AG09319 (cell line): Measurements from ENCODE around the gene GNA12.
"Not testable (repeated sequence)": the region's sequence is repeated elsewhere in the genome, so short reads cannot be mapped to it uniquely, and the experiment has no call there.

Experiments used
- DNase-seq: peaks from one replicate; pipeline ENCODE4 v3.0.0-alpha.2; 2010; ENCODE audit warnings: low read depth; ENCODE audit errors: extremely low read depth
- TF ChIP-seq, protein P1 (sequence below): IDR thresholded peaks from 2 replicates; pipeline ENCODE4 v1.5.1; 2011; ENCODE audit warnings: low read depth, mild to moderate bottlenecking, inconsistent platforms, low read length, moderate library complexity

GNA12 gene

GRCh38 chr7:2738766-2739549, 105.2 kb downstream of the GNA12 start:
- TF ChIP-seq, protein P1, sequence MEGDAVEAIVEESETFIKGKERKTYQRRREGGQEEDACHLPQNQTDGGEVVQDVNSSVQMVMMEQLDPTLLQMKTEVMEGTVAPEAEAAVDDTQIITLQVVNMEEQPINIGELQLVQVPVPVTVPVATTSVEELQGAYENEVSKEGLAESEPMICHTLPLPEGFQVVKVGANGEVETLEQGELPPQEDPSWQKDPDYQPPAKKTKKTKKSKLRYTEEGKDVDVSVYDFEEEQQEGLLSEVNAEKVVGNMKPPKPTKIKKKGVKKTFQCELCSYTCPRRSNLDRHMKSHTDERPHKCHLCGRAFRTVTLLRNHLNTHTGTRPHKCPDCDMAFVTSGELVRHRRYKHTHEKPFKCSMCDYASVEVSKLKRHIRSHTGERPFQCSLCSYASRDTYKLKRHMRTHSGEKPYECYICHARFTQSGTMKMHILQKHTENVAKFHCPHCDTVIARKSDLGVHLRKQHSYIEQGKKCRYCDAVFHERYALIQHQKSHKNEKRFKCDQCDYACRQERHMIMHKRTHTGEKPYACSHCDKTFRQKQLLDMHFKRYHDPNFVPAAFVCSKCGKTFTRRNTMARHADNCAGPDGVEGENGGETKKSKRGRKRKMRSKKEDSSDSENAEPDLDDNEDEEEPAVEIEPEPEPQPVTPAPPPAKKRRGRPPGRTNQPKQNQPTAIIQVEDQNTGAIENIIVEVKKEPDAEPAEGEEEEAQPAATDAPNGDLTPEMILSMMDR = no peak
- DNase-seq = no peak

DNA sequence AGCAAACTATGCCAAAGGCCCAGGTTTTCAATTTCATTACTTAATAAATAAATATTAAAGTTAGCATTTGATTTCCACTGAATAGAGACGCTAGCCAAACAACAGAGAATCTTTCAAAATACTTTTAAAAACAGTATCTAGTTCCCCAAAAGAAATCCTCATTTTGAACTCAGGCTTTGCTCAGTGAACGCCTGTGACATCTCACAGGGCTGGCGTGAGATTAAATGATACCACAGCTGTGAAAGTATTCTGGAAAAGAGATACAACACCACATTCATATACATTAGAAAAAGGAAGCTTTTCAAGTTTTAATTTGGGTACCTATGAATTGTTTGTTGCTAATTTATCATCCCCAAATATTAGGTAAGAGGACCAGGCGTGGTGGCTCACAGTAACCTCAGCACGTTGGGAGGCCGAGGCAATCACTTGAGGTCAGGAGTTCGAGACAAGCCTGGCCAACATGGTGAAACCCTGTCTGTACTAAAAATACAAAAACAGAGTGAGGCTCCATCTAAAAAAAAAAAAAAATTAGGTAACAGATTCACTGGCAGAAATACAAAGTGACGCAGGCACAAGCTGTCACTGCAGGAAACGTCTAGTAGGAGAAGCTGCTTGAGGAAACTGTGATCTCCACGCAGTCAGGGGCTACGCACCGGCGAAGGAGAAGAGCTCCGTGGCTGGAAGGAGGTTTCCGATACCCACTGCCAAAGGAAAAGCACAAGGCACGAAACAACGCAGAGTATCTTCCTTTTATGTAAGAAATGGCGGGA, 106.2 kb downstream of the GNA12 start:
- DNase-seq = no peak
- TF ChIP-seq, protein P1 = no peak

DNA sequence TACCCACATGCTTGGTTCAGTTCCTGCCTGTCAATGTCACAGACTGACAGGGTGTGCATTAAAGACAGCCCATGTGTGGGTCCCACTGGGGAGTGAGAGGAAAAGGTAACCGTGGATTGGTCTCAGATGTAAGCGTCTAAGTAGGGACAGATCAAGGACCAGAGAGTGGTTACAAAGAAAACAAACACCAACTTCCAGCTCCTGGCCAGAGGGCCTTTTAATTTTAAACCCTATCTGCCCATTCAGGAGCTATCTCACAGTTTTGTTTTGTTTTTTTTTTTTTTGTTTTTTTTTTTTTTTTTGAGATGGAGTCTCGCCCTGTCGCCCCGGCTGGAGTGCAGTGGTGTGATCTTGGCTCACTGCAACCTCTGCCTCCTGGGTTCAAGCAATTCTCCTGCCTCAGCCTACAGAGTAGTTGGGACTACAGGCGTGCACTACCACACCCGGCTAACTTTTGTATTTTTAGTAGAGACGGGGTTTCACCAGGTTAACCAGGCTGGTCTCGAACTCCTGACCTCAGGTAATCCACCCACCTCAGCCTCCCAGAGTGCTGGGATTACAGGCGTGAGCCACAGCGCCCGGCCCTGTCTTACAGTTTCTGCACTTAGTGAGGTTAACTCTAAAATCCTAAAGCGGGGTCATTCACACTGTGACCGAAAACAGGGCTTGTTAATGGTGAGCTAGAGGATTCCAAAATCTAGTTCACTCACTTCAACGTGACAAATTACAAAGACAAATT, 106.9 kb downstream of the GNA12 start:
- not testable (repeated sequence) for DNase-seq

GRCh38 chr7:2736411-2736914, 107.6 kb downstream of the GNA12 start:
- no peak for DNase-seq
- TF ChIP-seq, protein P1 = no peak

DNA sequence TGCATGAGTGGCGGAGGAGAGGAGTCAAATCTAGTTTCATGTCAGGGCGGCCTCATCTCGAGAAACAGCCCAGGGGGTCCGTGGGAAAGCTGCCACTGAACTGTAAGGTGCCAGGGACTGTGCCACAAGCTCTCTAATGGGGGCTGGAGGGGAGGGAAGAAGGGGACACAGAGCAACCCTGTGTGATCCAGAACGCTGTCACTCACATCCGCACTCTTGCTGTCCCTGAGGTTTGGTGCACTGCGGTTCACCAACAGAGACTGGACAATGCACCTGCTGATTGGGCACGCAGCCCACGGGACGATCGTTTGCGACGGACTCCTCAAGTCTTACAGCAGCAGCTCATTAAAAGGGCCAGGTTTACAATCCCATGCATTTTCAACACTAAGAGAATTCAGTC, 108.4 kb downstream of the GNA12 start:
- TF ChIP-seq, protein P1 = no peak
- no peak for DNase-seq

DNA sequence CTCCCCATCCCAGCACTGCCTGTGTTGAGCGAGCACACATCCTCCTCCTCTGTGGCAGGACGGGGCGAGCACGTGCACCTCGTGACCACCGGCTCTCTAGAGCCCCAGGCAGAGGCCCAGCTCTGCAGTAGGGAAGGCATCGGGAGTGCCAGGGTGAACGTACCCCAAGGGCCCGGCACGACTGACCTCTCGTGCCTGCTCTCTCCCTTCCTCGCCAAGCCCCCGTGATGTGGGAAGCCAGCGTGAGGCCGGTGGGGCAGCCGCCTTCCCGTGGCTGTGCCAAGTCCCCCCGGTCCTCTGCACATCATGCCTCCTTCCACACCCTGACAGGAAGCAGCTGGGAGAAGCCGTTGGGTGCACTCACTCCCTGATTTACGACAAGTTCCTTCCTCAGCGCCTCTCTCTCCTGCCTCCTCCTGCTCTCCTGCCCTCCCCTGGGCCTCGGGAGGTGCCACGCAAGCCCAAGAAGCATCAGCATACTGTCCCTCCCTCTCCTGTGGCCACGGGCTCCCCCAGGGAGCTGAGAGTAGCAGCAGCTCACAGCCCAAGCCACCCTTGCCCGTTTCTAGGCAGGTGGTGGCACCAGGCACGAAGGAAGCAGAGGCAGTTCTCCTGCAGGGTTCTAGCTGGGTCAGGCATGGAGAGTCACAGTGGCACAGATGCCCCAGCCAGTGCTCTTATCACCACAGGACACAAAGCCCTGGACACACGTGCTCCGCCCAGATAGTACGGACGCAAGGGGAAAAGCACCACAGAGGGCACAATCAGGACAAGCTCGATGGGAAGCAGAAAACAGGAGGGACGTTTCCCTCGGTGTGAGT, 109.1 kb downstream of the GNA12 start:
- DNase-seq = no peak
- TF ChIP-seq, protein P1 = no peak

DNA sequence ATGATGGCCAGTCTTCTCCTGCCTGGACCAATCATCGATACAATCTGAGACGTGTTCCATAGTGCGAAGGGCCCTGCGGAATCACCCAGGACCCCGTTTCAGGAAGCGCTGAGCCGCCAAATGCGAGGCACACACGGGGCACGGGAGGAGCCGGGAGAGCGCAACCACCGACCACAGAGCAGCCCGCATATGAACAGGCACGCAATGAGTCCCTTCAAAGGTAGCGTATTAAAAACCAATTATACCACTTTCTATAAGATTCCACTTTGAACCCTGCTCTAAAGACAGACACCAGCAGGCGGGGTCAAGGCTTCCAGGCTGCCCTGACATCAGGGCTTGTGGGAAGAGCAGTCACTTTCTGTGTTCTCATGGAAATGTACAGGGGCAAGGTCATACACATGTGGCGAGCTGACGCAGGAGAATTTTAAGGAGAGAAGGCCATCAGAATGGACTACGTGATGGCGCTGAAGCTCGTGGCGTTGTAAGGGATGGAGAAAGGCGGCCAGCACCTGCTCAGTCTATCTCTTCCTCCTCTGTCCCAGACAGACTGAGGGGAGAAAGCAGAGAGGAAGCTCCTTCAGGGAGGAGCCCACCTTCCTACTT, 109.9 kb downstream of the GNA12 start:
- DNase-seq = no peak
- TF ChIP-seq, protein P1 = no peak
